HG02938 (cell line): ENCODE data around the gene CCR4.
"Not testable (repeated sequence)": the region's sequence is repeated elsewhere in the genome, so short reads cannot be mapped to it uniquely, and the experiment has no call there.

Source experiments
- ATAC-seq: cut with Tn5 transposase; IDR thresholded peaks from one replicate; pipeline ENCODE4 v1.9.1; 2021; ENCODE audit warnings: mild to moderate bottlenecking, moderate library complexity; ENCODE audit not compliant: unreplicated experiment

The CCR4 gene

GRCh38 chr3:32950516-32950915 lies 928 bp upstream of the CCR4 start:
- ATAC-seq: no peak

GRCh38 chr3:32952369-32953077 lies 1.1 kb downstream of the CCR4 start:
- no peak for ATAC-seq

- ATAC-seq: no peak
Observed at GRCh38 chr3:32954506-32954905, 3.1 kb downstream of the CCR4 start.

GRCh38 chr3:32956750-32957570 lies 5.5 kb downstream of the CCR4 start:
- no peak for ATAC-seq

- no peak for ATAC-seq
Observed at GRCh38 chr3:32958509-32958908, 7.1 kb downstream of the CCR4 start.

GRCh38 chr3:32959371-32959770 lies 7.9 kb downstream of the CCR4 start:
- no peak for ATAC-seq

- ATAC-seq: no peak
Observed at GRCh38 chr3:32960404-32961170, 9.1 kb downstream of the CCR4 start.

GRCh38 chr3:32961189-32961715 lies 9.8 kb downstream of the CCR4 start:
- ATAC-seq: no peak

- no peak for ATAC-seq
Observed at GRCh38 chr3:32963871-32964270, 12.4 kb downstream of the CCR4 start.

- ATAC-seq: not testable (repeated sequence)
Observed at GRCh38 chr3:32964781-32965180, 13.3 kb downstream of the CCR4 start.

- not testable (repeated sequence) for ATAC-seq
Observed at GRCh38 chr3:32965617-32966213, 14.3 kb downstream of the CCR4 start.

GRCh38 chr3:32966627-32967026 lies 15.2 kb downstream of the CCR4 start:
- ATAC-seq: not testable (repeated sequence)

GRCh38 chr3:32968166-32968919 lies 16.9 kb downstream of the CCR4 start:
- no peak for ATAC-seq

- ATAC-seq: no peak
Observed at GRCh38 chr3:32968920-32969389, 17.5 kb downstream of the CCR4 start.

GRCh38 chr3:32969656-32970055 lies 18.2 kb downstream of the CCR4 start:
- ATAC-seq: no peak

GRCh38 chr3:32971291-32971690 lies 19.8 kb downstream of the CCR4 start:
- ATAC-seq: not testable (repeated sequence)

- no peak for ATAC-seq
Observed at GRCh38 chr3:32972482-32973146, 21.2 kb downstream of the CCR4 start.

- peak; percentile 91 for ATAC-seq
Observed at GRCh38 chr3:32973982-32974381, 22.5 kb downstream of the CCR4 start.

- no peak for ATAC-seq
Observed at GRCh38 chr3:32975891-32976595, 24.6 kb downstream of the CCR4 start.
